Effector CD8-positive, alpha-beta T cell (primary cell): ENCODE results near the gene MICAL3.
"Not testable (repeated sequence)": the region's sequence is repeated elsewhere in the genome, so short reads cannot be mapped to it uniquely, and the experiment has no call there.

ENCODE experiments used
- DNase-seq: peaks from one replicate; lab custom pipeline; 2025; lab: John Stamatoyannopoulos, UW

The MICAL3 gene

DNA sequence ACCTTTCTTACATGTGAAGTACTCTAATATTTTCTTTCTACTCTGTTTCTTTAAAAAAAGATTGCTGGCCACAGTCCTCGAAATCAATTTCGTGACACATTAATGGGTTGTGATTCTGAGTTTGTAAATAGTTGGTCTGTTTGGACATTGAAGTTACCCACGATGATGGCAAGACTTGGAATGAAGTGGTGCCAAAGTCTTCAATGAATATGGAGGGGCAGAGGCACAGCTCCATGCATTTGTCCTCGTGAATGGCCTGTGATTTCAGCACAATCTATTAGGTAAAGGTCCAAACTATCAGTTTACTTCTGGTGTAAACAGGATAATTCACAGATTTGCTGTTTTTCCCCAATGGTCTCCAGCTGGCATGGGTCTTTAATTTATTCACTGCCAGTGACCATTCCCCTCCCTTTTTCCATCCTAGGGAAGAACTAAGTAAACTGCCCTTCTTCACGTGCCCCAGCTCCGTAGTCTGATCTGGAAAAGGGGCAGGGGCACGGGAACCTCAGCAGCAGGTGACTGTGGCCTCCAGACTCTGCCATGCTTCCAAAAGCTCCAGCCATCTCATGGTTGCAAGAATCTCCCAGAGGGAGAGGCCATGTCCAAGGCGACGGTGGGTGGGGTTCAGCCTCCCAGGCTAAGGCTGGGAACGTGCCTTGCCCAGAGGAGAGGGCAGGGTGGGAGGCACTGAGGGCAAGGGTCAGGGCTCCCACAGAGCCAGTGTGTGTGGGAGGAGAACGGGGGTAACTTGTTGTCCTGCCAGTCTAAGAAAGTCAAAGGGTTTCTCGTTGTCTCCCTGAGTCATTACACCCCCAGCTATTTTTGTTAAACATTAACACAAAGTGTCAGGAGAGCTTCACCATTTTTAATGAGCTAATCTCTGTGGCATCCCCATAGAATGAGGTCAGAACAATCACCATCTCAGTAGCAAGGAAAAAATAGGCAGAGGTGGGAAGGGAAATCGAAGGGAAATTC lies 36.6 kb upstream of the MICAL3 start:
- DNase-seq, result no peak

DNA sequence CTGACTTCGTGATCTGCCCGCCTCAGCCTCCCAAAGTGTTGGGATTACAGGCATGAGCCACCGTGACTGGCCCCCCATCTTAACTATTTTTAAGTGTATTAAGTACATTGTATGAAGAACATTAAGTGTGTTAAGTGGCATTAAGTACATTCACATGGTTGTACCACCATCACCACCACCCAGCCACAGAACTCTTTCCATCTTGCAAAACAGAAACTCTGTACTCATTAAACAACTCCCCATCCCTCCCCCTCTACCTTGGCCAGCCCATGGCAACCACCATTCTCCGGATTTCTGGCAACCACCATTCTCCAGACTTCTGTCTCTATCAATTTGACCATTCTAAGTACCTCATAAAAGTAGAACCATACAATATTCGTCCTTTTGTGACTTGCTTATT lies 35.6 kb upstream of the MICAL3 start:
- no peak for DNase-seq

DNA sequence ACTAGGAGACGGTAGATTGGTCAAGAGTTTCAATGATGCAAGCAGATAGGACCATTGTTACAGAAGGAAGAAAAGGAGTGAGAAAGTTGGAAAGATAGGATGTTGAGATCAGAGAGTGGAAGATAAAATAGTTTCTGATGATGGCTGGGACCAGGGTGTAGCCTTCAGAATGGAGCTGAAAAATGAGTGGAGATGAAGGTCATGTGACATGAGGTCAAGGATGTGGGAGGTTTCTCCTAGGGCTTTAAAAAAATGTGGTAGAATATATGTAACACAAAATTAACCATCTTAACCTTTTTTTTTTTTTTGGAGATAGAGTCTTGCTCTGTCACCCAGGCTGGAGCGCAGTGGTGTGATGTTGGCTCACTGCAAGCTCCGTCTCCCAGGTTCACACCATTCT lies 35.1 kb upstream of the MICAL3 start:
- DNase-seq, result no peak

GRCh38 chr22:18059094-18059417 lies 34.7 kb upstream of the MICAL3 start:
- DNase-seq, result no peak

DNA sequence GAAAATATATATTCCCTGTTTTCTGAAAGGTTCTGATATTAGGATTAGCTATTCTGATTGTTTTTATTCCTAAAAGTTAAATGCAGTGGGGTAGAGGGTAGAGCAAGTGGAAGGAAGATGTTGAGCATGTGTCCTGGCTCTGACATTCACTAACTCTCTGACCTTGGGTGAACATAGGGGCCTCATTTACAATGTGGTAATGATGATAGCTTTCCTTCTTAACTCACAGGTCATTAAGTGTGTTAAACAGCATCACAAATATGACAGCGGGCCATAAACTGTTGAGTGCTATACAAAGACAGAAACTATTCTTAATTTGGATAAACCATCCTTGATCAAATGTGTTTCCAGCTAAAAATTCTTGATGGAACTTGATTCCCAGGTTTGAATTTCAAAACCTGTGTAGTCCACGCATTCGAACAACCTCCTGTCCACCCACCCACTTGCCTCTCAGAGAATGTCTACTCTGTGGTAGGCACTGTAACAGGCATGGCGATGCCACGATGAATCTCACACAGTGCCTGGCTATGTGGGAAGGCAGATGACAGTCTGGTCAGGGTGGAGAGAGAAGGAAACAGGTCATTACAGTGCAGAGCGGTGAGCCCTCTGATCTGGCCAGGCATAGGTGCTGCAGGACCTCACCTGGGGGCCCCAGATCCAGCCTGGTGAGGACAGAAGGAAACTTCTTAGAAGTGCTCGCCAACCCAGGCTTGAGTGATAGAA lies 34.2 kb upstream of the MICAL3 start:
- DNase-seq, result no peak

GRCh38 chr22:18057568-18058209 lies 33.3 kb upstream of the MICAL3 start:
- no peak for DNase-seq

DNA sequence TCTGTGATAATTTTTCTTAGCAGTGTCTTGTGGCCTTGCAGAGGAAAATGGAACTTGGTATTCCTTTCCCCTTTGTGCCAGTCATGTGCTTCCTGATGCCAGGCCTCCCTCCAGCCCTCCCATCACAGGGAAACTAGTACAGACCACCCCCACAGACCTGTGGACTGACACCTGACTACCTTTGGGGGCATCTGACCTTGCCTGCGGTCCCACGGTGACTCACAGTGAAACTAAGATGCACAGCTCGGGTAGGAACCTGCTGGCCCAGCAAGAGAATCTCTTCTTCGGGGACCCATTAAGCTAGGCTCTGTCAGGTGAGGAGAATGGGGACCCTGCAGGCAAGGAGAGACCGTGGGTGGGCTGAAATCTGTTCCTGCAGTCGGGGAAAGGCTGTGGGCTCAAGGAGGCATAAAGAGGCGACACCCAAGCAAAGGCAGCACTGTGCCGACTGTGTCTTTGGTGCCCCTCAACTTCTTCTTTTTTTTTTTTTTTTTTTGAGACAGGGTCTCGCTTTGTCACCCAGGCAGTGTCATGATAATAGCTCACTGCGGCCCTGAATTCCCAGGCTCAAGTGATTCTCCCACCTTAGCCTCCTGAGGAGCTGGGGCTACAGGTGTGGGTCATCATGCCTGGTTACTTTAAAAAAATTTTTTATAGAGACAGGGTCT lies 32.6 kb upstream of the MICAL3 start:
- no peak for DNase-seq

DNA sequence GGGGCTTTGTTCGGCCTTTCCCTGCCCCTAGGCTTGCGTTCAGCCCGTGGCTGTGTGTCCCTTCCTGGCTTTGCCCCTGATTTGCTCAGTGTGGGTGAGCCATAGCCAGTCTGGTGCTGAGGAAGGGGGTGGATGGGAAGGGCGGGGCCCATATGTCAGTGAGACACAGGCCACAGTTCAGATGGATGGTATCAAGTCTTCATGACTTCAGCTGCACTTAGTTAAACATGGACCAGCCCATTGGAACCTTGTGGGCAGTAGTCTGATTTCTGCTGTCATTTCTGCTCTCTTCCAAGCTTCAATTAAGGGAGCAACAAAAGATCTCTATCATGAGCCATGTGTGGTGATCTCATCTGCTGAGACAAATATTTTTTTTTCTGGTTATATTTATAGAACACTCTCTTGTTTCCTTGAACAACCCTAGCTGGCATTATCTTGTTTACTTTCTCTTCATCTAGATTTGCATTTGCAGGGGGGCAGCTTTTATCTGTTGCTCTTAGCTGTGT lies 31.9 kb upstream of the MICAL3 start:
- DNase-seq, result no peak

- DNase-seq, result no peak
Observed at GRCh38 chr22:18055619-18056160, 31.3 kb upstream of the MICAL3 start.

GRCh38 chr22:18053216-18053946 lies 29.0 kb upstream of the MICAL3 start:
- not testable (repeated sequence) for DNase-seq

GRCh38 chr22:18051113-18051512 lies 26.8 kb upstream of the MICAL3 start:
- DNase-seq, result not testable (repeated sequence)

DNA sequence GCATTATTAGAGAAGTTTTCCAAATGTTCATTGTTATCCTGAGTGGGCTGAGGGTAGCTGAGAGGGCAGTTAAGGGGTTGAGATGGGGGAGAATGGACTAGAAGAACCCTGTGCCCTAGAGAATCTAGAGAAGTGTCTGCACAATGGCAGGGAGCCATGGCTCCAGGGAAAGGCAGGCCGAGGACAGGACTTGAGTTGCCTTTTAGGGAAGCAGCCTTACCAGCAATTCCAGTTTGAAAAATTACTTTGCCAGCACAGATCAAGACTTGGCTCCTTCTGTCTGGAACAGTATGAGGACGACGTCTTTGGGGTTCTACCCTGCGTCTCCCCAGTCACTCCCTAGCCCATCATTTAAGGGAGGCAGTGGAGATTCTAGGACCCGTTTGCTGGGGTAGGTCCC lies 25.7 kb upstream of the MICAL3 start:
- DNase-seq, result no peak

DNA sequence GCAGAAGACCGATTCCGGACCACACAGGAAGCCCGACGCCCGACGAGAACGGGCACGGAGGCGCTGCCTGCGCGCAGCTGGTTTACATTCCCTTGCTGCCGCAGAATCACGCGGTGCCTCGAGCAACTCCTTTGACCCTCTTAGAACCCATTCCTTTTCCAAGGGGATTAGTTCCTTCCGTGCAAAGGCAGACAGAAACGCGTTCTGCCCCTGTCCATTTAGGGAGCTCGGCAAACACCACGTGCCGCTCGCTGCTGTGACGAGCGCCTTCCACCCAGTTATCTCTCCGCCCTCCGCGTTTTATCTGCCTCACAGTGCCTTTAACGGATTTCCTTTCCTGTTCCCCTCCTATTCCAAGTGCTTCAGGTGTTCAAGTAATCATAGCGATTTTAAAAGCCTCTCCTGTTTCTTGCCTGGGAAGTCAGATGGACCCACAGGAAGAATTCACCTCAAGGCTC lies 24.1 kb upstream of the MICAL3 start:
- no peak for DNase-seq

DNA sequence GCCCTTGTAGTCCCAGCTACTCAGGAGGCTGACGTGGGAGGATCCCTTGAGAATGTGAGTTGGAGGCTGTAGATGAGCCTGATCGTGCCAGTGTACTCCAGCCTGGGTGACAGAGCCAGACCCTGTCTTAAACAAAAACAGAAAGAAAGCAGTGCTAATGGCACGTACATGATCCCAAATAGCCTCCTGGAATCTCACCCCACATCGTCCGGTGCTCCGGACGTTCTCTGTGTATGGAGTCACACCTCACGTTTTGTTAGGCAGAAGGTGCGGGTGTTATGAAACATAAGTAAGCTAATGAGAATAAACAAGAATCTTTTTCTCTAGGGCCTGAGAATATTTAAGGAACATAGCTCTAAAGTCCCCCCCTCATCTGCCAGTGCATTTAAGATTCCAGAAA lies 23.7 kb upstream of the MICAL3 start:
- no peak for DNase-seq

DNA sequence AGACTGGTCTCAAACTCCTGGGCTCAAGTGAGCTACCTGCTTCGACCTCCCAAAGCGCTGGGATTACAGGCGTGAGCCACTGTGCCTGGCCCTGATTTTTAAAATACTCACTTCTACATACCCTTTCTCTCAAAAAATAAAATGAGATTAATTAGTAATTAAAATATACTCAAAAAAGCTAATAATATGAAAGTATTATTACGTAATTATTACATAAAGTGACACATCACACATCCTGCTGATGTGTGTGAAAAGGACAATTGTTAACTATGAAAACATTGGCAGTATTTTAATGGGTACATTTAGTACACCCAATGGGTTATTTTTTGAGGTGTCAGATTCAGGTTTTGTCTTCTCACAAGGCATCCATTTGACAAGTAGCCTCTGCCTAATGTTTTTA lies 21.4 kb upstream of the MICAL3 start:
- DNase-seq, result no peak

- no peak for DNase-seq
Observed at GRCh38 chr22:18044548-18045271, 20.3 kb upstream of the MICAL3 start.

GRCh38 chr22:18042685-18043084 lies 18.3 kb upstream of the MICAL3 start:
- no peak for DNase-seq

DNA sequence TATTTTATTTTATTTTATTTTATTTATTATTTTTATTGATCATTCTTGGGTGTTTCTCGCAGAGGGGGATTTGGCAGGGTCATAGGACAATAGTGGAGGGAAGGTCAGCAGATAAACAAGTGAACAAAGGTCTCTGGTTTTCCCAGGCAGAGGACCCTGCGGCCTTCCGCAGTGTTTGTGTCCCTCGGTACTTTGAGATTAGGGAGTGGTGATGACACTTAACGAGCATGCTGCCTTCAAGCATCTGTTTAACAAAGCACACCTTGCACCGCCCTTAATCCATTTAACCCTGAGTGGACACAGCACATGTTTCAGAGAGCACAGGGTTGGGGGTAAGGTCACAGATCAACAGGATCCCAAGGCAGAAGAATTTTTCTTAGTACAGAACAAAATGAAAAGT lies 16.5 kb upstream of the MICAL3 start:
- DNase-seq, result not testable (repeated sequence)

DNA sequence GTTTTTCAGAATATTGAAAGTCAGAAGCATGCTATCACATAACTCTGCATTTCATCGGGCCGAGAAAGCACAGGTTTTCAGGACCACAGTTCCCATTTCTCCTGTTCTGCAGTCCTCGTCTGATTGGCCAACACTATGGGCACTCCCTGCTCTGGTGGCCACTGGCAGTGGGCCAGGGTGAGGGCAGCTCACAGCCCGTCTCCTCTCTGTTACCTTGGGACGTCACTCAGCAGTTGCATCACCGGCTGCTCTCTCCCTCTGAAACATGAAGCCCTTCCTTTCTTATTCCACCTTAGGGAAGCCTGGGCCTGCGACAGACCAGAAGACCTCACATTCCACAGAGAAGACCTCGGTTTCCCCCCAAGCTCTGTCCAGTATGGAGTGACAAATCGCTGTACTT lies 11.4 kb upstream of the MICAL3 start:
- DNase-seq, result no peak

DNA sequence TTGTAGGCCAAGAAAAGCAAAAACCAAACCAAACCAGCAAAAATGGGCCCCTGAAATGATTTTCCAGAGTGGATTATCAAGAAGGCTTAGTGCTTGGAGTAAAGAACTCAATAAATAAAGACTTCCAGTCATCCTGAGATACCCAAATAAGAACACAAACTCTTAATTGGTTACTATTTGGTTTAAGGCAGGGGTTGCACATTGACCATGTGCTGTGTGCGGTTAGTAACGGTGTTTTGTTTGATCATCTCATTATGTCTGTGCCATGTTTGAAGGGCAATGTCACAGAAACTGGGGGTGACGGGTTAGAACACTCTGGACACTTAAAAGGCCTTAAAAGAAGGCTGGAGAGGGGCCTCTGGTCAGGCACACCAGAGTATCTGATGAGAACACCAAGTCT lies 9.7 kb upstream of the MICAL3 start:
- no peak for DNase-seq
